Measurements from ENCODE around the gene TNIK. TPM values are rescaled to one million over a fixed set of nuclear protein-coding genes. Genes with fewer than 3 reads are reported as not detected.
A peak's percentile ranks its signal among the peaks of the same experiment; 100 is the strongest.

Gene TNIK
- total and polyA plus RNA-seq, 3 donors from 2014 or later: 39.3 to 99.6 (median 83.5) TPM

DNA sequence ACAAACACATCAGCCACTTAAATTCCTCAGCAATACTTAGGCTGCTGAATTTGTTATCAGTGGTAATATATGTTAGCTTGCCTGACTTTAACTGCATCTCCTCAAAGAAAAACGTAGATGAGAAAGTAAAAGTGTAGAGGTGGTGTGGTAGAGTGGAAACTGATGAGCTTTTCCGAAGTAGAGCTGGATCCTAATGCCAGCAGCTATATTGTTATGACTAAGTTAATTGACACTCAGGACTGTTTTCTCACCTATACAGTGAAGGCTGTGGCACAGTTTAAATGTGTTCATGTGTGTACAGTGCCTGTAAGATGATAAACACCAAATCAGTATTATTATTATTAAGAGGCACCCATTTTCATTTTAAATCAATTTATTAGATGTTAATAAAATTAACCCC, 174.9 kb downstream of the TNIK start:
- TF ChIP-seq POLR2A (IDR thresholded peaks at IDR 0.05): no peak
- TF ChIP-seq, protein P1, sequence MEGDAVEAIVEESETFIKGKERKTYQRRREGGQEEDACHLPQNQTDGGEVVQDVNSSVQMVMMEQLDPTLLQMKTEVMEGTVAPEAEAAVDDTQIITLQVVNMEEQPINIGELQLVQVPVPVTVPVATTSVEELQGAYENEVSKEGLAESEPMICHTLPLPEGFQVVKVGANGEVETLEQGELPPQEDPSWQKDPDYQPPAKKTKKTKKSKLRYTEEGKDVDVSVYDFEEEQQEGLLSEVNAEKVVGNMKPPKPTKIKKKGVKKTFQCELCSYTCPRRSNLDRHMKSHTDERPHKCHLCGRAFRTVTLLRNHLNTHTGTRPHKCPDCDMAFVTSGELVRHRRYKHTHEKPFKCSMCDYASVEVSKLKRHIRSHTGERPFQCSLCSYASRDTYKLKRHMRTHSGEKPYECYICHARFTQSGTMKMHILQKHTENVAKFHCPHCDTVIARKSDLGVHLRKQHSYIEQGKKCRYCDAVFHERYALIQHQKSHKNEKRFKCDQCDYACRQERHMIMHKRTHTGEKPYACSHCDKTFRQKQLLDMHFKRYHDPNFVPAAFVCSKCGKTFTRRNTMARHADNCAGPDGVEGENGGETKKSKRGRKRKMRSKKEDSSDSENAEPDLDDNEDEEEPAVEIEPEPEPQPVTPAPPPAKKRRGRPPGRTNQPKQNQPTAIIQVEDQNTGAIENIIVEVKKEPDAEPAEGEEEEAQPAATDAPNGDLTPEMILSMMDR (IDR thresholded peaks at IDR 0.05): no peak
- intact Hi-C loops (cut with DNase I; ENCODE audit: low total_unique reads): no loop called here
- Histone ChIP-seq H3K27me3 (no peaks in the 10 kb centered on the region), H3K9me3 (no peaks in the 10 kb centered on the region), H3K27ac (no peak overlapping the region), H3K36me3 (ENCODE audit: low read depth, missing control alignments) (no peaks in the 10 kb centered on the region), H3K4me3 (no peak overlapping the region), H3K4me1 (peaks cover 18% of the 10 kb centered on the region)
- DNase-seq: no peak
- 62 to 75% methylated on average over 2 of the region's 2 CpGs for WGBS, 2 donors

DNA sequence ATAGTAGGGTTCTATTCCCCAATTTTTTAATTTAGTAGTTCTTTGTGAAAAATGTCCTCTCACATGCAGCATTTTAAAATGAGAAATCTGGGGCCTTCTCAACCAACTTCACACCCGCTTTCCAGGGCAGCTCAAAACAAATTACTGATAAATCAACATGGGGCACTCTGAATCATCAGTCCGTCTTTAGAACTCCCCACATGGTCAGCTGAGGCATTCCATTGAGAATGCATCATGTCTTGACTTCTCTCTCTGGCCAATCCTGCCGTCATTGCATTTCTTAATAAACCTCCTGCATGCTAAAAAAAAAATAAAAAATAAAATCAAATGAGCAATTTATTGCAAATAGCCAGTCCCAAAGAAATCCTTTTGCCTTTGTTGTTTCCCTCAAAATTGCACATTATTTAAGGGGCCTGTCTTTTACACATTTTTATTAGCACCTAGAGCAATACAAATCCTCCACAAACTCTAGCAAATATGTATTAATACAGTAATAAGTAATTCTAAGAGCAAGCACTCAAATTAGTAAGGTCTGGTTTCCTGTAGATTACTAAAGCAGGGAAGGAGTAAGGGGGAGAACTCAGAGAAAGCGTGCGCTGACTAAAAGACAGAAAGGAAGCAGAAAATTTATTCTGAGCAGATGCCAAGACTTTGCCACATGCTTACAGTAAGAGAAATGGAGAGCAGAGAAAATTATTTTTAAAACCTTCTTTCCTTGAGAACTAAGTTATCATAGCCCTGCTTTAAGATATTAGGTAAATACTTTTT, 175.7 kb downstream of the TNIK start:
- DNase-seq: no peak
- intact Hi-C loops (cut with DNase I; ENCODE audit: low total_unique reads): no loop called here
- H3K36me3 ChIP-seq (ENCODE audit: low read depth, missing control alignments): no peaks in the 10 kb centered on the region
- TF ChIP-seq, protein P1 (IDR thresholded peaks at IDR 0.05): no peak
- no peak for TF ChIP-seq POLR2A (IDR thresholded peaks at IDR 0.05)
- H3K27me3 ChIP-seq: no peaks in the 10 kb centered on the region
- no peak overlapping the region for H3K27ac ChIP-seq
- H3K4me3 ChIP-seq: no peak overlapping the region
- WGBS, 2 donors: 48 to 72% methylated on average over 5 of the region's 5 CpGs
- H3K9me3 ChIP-seq: no peaks in the 10 kb centered on the region
- H3K4me1 ChIP-seq: peaks cover 18% of the 10 kb centered on the region

DNA sequence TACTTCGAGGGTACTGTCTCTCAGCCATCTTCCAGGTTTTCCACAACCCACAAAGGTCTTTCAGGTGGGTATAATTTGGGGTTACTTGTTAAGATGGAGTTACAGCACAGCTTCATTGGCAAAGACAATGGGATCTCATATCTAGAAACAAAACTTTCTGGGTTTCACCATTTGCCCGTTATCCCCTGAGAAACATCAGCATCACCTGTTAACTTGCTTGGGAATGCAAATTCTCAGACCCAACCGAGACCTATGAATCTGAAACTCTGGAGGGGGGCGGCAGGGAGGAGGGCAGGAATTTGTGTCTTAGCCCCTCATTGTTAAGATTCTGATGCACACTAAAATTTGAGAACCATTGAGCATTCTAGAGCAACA, 176.4 kb downstream of the TNIK start:
- H3K4me3 ChIP-seq: no peak overlapping the region
- intact Hi-C loops (cut with DNase I; ENCODE audit: low total_unique reads): no loop called here
- no peak for DNase-seq
- WGBS, 2 donors: 82 to 95% methylated on average over 4 of the region's 4 CpGs
- H3K9me3 ChIP-seq: no peaks in the 10 kb centered on the region
- H3K27me3 ChIP-seq: no peaks in the 10 kb centered on the region
- H3K27ac ChIP-seq: no peak overlapping the region
- peaks cover 18% of the 10 kb centered on the region for H3K4me1 ChIP-seq
- TF ChIP-seq, protein P1 (IDR thresholded peaks at IDR 0.05): no peak
- no peak for TF ChIP-seq POLR2A (IDR thresholded peaks at IDR 0.05)
- H3K36me3 ChIP-seq (ENCODE audit: low read depth, missing control alignments): no peaks in the 10 kb centered on the region

DNA sequence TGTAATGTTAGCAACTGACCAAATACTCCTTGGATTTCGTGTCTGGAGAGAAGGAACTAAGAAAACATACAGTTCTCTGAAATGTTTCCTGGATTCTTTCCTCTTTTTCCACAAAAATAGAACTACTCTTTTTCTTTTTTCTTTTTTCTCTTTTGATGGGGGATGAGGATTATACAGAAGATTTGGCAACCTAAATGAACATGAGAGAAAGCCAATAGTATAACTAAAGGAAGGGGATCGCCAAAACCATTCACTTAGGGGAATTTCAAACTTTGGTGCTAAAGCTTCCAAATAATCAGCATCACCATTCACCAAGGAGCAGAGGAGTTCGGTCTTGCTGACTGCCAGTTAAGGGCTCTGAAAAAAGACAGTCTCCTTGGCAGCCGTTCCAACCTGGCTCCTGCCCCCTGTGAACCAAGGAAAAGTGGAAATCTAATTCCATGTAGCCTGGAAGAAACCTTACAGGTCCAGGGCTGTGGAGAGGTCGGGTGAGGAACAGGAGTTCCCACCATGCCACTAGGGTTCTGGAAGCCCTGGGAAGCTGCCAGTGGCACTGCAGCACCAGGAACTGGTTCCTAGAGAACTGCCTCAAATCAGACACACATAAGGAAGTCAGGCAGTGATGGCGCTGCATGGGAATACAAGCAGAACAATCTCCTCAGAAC, 176.9 kb downstream of the TNIK start:
- intact Hi-C loops (cut with DNase I; ENCODE audit: low total_unique reads): no loop called here
- Histone ChIP-seq H3K9me3 (no peaks in the 10 kb centered on the region), H3K27me3 (no peaks in the 10 kb centered on the region), H3K4me1 (peaks cover 18% of the 10 kb centered on the region), H3K4me3 (no peak overlapping the region), H3K36me3 (ENCODE audit: low read depth, missing control alignments) (no peaks in the 10 kb centered on the region), H3K27ac (peak overlapping the region; percentile 66 to 72)
- DNase-seq: peak; percentile 25
- TF ChIP-seq, protein P1 (IDR thresholded peaks at IDR 0.05): no peak
- no peak for TF ChIP-seq POLR2A (IDR thresholded peaks at IDR 0.05)
- WGBS, 2 donors: 52 to 56% methylated on average over 5 to 6 of the region's 6 CpGs
